Stimulated activated naive B cell treated with anti-CD40 and anti-IgM and Interleukin-4, amounts not matched to agents 10 μg/mL and 1 μg/mL and 100 μg/mL, for 72 hours (primary cell): ENCODE results near the gene ERVH48-1.
"Not testable (repeated sequence)": the region's sequence is repeated elsewhere in the genome, so short reads cannot be mapped to it uniquely, and the experiment has no call there.

Experiments
- ATAC-seq, 2 donors: fragments of 150-1000 bp; cut with Tn5 transposase; replicated peaks; 2 replicates each; pipeline ENCODE4 v1.10.0; 2021; ENCODE audit warnings: moderate library complexity in 1 of 2
- DNase-seq: peaks from one replicate; pipeline ENCODE4 v3.0.0; 2021
- H3K27ac Mint-ChIP-seq: one replicate; pipeline ENCODE4 v1.8.0; 2022; ENCODE audit warnings: mild to moderate bottlenecking, mixed read lengths
- H3K27me3 Mint-ChIP-seq, 2 donors: one replicate each; pipeline ENCODE4 v1.8.0; 2022; ENCODE audit warnings: mixed read lengths in 2 of 2
- H3K36me3 Mint-ChIP-seq, 2 donors: one replicate each; pipeline ENCODE4 v1.8.0; 2022; ENCODE audit warnings: mixed read lengths in 2 of 2, mild to moderate bottlenecking in 1 of 2
- H3K4me1 Mint-ChIP-seq, 2 donors: one replicate each; pipeline ENCODE4 v1.8.0; 2022; ENCODE audit warnings: mixed read lengths in 2 of 2, mild to moderate bottlenecking in 1 of 2
- H3K4me3 Mint-ChIP-seq, 2 donors: one replicate each; pipeline ENCODE4 v1.8.0; 2022; ENCODE audit warnings: mild to moderate bottlenecking in 2 of 2, mixed read lengths in 2 of 2, moderate library complexity in 1 of 2
- H3K9me3 Mint-ChIP-seq, 2 donors: one replicate each; pipeline ENCODE4 v1.8.0; 2022; ENCODE audit warnings: mixed read lengths in 2 of 2, mild to moderate bottlenecking in 1 of 2

Gene ERVH48-1

DNA sequence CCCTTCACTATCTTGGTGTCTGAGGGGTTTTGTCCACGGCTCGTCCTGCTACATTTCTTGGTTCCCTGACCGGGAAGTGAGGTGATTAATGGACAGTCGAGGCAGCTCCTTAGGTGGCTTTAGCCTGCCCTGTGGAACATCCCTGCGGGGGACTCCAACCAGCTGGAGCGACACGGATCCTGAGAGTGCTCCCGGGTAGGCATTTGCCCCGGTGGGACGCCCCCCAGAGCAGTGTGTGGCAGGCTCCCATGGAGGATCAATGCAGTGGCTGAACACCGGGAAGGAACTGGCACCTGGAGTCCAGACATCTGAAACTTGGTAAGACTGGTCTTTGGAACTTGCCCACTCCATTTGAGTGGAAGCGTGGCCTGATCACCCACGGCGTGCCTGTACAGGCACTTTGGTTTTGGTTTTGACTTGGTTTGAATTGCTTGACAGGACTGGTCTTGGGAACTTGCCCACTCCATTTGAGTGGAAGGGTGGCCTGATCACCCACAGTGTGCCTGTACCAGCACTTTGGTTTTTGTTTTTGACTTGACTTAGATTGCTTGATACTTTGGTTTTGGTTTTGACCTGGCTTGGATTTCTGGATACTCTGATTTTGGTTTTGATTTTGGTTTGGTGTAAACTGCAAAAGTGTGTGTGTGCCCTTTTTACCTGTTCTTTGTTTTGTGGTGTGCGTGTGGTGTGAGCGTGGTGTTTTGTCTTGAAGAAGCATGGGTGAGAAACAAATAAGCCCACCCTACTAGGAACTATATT is 7.1 kb upstream of the ERVH48-1 start:
- H3K27me3 Mint-ChIP-seq, H3K9me3 Mint-ChIP-seq, DNase-seq, ATAC-seq, H3K36me3 Mint-ChIP-seq: not testable (repeated sequence)
- Mint-ChIP-seq H3K4me3 (peak overlapping the region; percentile 37 to 57), H3K27ac (peak overlapping the region; percentile 72), H3K4me1 (peaks cover 24 to 35% of the 10 kb centered on the region in 2 donors)

DNA sequence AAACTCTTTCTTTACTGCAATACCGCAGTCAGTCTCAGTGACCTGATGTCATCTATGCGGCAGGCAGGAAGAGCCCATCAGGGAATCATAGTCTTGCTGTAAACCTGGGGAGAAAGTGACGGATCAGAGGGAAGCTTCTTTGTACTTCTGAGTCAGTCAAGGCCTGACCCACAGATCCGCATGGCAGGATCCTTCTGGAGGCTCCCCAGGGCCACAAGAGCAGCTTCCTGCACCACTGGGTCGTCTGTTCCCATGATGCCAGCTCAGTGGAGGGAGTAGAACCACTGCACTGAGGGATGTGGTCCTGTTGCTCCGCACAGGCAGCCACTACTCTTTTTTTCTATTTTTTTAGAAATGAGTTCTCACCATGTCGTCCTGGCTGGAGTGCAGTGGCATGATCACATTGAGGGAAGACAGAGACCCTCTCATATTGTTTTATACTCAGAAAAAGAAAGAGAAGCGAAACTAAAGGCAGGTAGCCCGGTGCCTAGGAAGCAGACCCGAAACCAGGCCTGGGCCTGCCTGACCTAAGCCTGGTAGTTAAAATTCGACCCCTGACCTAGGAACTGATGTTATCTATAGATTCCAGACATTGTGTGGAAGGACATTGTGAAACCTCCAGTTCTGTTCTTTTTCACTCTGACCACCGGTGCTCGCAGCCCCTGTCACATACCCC is 6.3 kb upstream of the ERVH48-1 start:
- H3K27me3 Mint-ChIP-seq, result no peaks in the 10 kb centered on the region
- no peaks in the 10 kb centered on the region for H3K9me3 Mint-ChIP-seq
- ATAC-seq (peak; percentile 51 to 53), DNase-seq (no peak)
- peaks cover 0 to 6% of the 10 kb centered on the region in 2 donors for H3K36me3 Mint-ChIP-seq
- H3K27ac Mint-ChIP-seq, result peak overlapping the region; percentile 72
- H3K4me1 Mint-ChIP-seq, result peaks cover 16 to 27% of the 10 kb centered on the region in 2 donors
- peak overlapping the region in 1 of 2 donors; percentile 28 for H3K4me3 Mint-ChIP-seq

DNA sequence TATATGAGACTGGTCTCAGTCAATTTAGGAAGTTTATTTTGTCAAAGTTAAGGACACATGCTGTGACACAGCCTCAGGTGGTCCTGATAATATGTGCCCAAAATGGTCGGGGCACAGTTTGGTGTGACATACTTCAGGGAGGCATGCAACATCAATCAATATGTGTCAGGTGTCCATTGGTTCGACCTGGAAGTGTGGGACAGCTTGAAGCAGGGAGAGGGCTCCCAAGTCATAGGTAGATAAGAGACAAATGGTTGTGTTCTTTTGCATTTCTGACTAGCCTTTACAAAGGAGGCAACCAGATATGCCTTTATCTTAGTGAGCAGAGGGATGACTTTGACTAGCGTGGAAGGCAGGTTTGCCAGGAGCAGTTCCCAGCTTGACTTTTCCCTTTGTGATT is 4.5 kb upstream of the ERVH48-1 start:
- ATAC-seq (no peak), DNase-seq (no peak)
- Mint-ChIP-seq H3K9me3 (no peaks in the 10 kb centered on the region), H3K36me3 (peaks cover 0 to 6% of the 10 kb centered on the region in 2 donors), H3K27me3 (no peaks in the 10 kb centered on the region), H3K4me1 (peaks cover 15 to 21% of the 10 kb centered on the region in 2 donors), H3K27ac (no peak overlapping the region), H3K4me3 (no peak overlapping the region)

DNA sequence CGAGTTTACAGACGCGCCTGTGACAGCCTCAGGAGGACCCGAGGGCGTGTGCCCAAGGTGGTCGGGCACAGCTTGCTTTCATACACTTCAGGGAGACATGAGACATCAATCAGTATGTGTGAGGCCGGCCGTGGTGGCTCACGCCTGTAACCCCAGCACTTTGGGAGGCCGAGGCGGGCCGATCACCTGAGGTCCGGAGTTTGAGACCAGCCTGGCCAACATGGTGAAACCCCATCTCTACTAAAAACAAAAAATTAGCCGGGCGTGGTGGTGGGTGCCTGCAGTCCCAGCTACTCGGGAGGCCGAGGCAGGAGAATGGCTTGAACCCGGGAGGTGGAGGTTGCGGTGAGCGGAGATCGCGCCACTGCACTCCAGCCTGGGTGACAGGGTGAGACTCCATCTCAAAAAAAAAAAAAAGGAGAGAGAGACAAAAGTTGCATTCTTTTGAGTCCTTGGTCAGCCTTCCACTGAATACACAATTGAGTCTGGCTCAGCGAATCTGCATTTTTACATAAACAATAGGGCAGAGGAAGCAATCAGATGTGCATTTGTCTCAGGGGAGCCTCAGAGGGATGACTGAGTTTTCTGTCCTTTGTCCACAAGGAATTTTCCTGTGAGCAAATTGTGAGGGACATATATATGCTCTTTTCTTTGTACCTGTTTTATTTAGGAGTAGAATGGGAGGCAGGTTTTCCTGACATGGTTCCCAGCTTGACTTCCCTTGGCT is 2.2 kb upstream of the ERVH48-1 start:
- H3K4me1 Mint-ChIP-seq, result peaks cover 25 to 29% of the 10 kb centered on the region in 2 donors
- H3K27me3 Mint-ChIP-seq, H3K36me3 Mint-ChIP-seq, H3K4me3 Mint-ChIP-seq, DNase-seq, ATAC-seq, H3K9me3 Mint-ChIP-seq: not testable (repeated sequence)
- H3K27ac Mint-ChIP-seq, result peak overlapping the region; percentile 37

DNA sequence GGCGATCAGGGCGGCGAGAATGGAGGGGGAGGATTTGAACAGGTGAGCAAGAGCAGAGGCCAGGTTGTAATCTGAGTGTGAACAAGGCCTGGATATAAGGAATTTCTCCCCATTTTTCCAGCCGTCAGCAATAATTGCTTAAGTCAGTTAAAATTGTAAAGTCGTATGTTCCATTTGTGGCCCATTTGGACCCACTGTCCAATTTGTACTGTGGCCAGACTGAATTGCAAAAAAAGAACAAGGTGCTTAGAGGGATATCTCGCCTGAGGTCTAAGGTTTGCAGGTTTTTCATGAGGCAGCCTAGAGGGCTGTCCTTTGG is 1.0 kb downstream of the ERVH48-1 start:
- Mint-ChIP-seq H3K4me1 (peaks cover 13 to 15% of the 10 kb centered on the region in 2 donors), H3K4me3 (peak overlapping the region; percentile 59 to 63), H3K9me3 (no peaks in the 10 kb centered on the region), H3K36me3 (no peaks in the 10 kb centered on the region), H3K27ac (peak overlapping the region; percentile 76), H3K27me3 (no peaks in the 10 kb centered on the region)
- no peak for DNase-seq
- no peak for ATAC-seq

DNA sequence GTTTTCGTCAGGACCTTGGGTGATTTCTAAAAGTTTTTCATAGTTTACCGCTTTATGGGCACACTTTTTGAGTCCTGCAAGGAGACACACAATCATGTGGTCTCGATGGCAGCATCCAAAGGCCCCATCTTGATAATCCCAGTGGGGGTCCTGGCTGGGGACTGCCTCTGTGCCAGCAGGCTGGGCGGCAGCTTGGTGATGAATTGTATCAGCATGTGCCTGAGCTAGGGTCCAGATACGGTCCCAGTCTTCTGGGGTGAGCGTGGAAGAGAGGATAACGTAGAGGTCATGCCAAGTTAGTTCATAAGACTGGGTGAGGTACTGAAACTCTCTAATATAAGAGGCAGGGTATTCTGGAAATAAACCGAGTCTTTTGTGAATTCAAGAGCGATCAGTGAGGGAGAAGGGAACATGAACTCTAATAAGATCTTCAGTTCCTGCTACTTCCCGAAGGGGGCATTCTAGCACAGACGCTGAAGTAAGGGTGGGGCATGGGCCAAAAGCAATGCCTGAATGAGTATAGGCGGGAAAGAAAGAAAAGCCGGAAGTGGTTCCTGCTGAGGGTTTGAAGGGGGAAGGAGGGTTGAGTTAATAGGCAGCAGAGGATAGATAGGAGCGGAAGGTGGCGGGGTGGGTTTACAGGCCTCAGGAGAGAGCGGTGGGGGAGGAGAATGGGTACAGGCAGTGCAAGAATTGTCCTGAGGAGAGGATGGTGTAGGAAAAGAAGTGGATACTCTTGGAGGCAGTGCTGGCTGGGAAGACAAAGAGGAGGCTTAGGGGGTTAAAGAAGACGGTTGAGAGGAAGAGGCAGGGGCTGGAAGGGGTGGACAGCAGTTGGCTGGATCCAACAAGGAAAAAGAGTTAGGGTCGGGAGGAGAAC is 1.6 kb downstream of the ERVH48-1 start:
- no peaks in the 10 kb centered on the region for H3K9me3 Mint-ChIP-seq
- peak overlapping the region; percentile 59 to 63 for H3K4me3 Mint-ChIP-seq
- no peaks in the 10 kb centered on the region for H3K36me3 Mint-ChIP-seq
- peaks cover 13 to 15% of the 10 kb centered on the region in 2 donors for H3K4me1 Mint-ChIP-seq
- H3K27me3 Mint-ChIP-seq, result no peaks in the 10 kb centered on the region
- peak; percentile 97 to 98 for ATAC-seq
- peak overlapping the region; percentile 76 for H3K27ac Mint-ChIP-seq
- DNase-seq, result peak; percentile 71

DNA sequence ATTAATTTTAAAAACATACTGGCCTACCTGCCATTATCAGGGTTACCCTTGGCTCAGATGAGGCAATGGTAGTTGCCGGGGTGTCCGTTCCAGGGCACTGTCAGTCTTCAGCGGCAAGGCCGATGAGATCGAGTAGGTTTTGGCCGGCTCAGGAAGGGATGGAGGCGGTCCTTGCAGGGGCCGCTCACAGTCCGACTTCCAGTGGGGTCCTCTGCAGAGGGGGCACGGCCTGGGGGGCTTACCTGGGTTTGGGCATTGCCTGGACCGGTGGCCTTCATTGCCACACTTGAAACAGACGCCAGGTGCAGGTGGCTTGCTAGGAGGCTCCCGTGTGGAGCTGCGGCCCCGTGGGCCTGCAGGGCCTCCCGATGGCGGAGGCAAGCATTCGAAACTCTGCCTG is 2.5 kb downstream of the ERVH48-1 start:
- ATAC-seq (no peak), DNase-seq (no peak)
- H3K9me3 Mint-ChIP-seq, result no peaks in the 10 kb centered on the region
- H3K4me1 Mint-ChIP-seq, result peaks cover 13 to 15% of the 10 kb centered on the region in 2 donors
- no peak overlapping the region for H3K4me3 Mint-ChIP-seq
- H3K27me3 Mint-ChIP-seq, result no peaks in the 10 kb centered on the region
- H3K27ac Mint-ChIP-seq, result no peak overlapping the region
- H3K36me3 Mint-ChIP-seq, result no peaks in the 10 kb centered on the region

DNA sequence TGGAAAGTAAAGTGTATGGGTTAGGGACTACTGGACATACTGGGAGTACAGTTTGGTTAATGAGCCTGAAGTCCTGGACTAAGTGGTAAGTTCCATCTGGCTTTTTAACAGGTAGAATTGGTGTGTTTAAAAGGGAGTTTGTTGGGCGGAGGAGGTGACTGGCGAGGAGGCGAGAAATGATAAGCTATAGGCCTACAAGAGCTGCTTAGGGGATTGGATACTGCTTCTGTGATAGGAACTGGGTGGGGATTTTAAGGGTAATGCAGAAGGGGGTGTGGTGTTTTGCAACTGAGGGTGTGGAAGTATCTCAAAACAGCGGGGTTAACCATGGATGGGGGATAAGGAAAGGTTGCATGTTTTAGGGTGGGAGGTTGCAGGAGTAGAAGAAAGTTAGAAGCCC is 3.5 kb downstream of the ERVH48-1 start:
- H3K36me3 Mint-ChIP-seq, result no peaks in the 10 kb centered on the region
- no peak overlapping the region for H3K4me3 Mint-ChIP-seq
- ATAC-seq, result no peak
- H3K4me1 Mint-ChIP-seq, result peaks cover 13 to 15% of the 10 kb centered on the region in 2 donors
- no peak for DNase-seq
- no peaks in the 10 kb centered on the region for H3K9me3 Mint-ChIP-seq
- H3K27ac Mint-ChIP-seq, result no peak overlapping the region
- H3K27me3 Mint-ChIP-seq, result no peaks in the 10 kb centered on the region

DNA sequence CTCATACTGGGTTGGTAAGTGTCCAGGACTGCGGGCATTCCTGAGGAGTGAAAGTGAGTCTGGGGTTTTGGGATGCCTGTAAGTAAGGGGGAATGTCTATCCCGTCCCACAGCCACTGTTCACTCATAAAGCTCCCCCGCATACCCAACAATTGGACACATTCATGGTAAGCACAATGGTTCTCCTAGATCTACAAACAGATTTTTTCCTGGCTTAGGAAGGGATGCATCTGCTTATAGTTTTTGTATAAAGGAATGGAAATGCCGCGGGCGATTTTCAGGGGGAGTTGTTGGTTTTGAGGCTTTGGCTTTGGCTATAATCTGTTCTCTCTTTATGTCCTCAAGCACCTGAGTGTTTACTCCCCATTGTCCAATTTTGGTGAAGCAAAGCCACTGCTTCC is 7.1 kb downstream of the ERVH48-1 start:
- Mint-ChIP-seq H3K27me3 (no peaks in the 10 kb centered on the region), H3K9me3 (no peaks in the 10 kb centered on the region)
- no peak for ATAC-seq

DNA sequence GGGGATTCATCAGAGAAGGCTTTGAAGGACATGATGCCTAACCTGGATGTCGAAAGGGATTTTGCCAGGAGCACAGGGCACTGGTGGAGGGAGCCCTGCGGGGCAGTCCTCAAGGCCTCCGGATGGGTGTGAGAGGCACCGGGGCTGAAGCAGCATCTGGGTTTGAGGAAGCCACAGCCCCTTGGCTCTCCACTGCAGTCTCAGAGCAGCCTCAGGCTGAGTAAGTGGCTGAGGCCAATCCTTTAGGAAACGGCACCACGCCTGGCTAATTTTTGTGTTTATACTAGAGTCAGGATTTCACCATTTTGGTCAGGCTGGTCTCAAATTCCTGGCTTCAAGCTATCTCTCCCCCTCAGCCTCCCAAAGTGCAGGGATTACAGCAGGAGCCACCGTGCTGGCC is 12.0 kb downstream of the ERVH48-1 start:
- peak overlapping the region; percentile 37 for H3K27ac Mint-ChIP-seq

More for the DNA sequence above, 7.1 kb downstream of the ERVH48-1 start:
- DNase-seq, result no peak
- no peak overlapping the region for H3K27ac Mint-ChIP-seq
- H3K4me3 Mint-ChIP-seq, result no peak overlapping the region
- H3K4me1 Mint-ChIP-seq, result peaks cover under 1% of the 10 kb centered on the region in 2 donors
- peaks cover under 1 to 4% of the 10 kb centered on the region in 2 donors for H3K36me3 Mint-ChIP-seq

DNA sequence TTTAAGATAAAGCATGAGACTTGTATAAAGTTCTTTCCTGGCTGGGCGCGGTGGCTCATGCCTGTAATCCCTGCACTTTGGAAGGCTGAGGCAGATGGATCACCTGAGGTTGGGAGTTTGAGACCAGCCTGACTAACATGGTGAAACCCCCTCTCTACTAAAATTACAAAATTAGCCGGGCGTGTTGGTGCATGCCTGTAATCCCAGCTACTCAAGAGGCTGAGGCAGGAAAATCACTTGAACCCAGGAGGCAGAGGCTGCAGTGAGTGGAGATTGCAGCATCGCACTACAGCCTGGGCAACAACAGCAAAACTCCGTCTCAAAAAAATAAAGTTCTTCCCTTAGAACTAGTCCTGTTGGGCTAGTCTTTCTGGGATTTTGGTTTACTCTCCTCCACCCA is 13.5 kb downstream of the ERVH48-1 start:
- H3K4me3 Mint-ChIP-seq, H3K27ac Mint-ChIP-seq, H3K27me3 Mint-ChIP-seq, H3K4me1 Mint-ChIP-seq, DNase-seq, ATAC-seq, H3K9me3 Mint-ChIP-seq: not testable (repeated sequence)
- H3K36me3 Mint-ChIP-seq, result peaks cover 13 to 20% of the 10 kb centered on the region in 2 donors

More for the DNA sequence above, 12.0 kb downstream of the ERVH48-1 start:
- Mint-ChIP-seq H3K9me3 (no peaks in the 10 kb centered on the region), H3K4me3 (no peak overlapping the region), H3K36me3 (peaks cover 13 to 18% of the 10 kb centered on the region in 2 donors), H3K4me1 (no peaks in the 10 kb centered on the region), H3K27me3 (no peaks in the 10 kb centered on the region)
- ATAC-seq, result no peak
- no peak for DNase-seq

DNA sequence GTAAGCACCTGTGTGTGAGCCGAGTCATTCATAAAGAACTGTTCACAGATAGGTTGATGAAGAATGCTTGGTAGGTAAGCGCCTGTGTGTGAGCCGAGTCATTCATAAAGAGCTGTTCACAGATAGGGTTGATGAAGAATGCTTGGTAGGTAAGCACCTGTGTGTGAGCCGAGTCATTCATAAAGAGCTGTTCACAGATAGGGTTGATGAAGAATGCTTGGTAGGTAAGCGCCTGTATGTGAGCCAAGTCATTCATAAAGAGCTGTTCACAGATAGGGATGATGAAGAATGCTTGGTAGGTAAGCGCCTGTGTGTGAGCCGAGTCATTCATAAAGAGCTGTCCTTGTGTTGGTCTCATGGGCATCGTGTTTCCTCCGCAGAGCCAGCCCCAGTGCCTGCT is 16.9 kb downstream of the ERVH48-1 start:
- ATAC-seq, H3K4me1 Mint-ChIP-seq, H3K4me3 Mint-ChIP-seq, H3K27ac Mint-ChIP-seq, DNase-seq, H3K9me3 Mint-ChIP-seq, H3K27me3 Mint-ChIP-seq: not testable (repeated sequence)
- peaks cover 29 to 46% of the 10 kb centered on the region in 2 donors for H3K36me3 Mint-ChIP-seq

DNA sequence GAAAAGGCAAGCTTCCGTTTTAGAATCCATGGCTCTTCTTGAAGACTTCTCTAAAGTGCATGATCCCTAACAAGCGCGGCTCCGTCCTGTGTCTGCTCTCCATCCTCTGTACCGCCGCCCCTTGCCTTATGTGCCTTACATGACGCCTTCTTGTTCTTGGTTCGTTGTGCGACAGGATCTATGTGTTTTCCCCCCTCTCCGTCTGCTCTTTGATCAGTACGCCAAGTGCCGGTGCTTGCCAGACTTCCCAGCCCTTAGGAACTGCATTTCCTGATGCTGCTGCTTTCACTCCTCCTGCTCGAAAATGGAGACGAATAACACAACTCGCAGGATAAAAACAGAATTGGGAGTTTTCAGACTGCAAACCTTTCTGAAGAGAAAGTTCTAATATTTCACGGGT is 19.2 kb downstream of the ERVH48-1 start:
- DNase-seq, result no peak
- H3K4me1 Mint-ChIP-seq, result no peaks in the 10 kb centered on the region
- H3K27me3 Mint-ChIP-seq, result no peaks in the 10 kb centered on the region
- no peak overlapping the region for H3K4me3 Mint-ChIP-seq
- ATAC-seq, result no peak
- peaks cover 27 to 45% of the 10 kb centered on the region in 2 donors for H3K36me3 Mint-ChIP-seq
- peak overlapping the region; percentile 32 for H3K27ac Mint-ChIP-seq
- peaks cover 0 to 5% of the 10 kb centered on the region in 2 donors for H3K9me3 Mint-ChIP-seq

DNA sequence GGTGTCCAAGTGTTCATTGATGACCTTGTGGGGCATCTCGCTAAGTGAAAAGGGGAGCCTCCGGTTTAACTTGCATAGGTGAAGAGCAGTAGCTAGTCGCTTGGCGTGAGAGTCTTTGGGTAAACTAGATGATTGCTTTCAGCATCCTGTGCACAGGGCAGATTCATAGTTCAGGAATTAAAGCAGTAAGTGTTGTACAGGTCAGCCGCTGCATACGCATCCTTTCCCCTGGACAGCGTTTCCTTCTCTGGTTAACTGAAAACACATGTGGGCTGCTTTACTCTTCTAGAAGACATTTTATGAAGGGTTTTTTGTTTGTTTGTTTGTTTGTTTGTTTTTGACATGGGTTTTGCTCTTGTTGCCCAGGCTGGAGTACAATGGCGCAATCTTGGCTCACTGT is 20.2 kb downstream of the ERVH48-1 start:
- Mint-ChIP-seq H3K27ac (no peak overlapping the region), H3K9me3 (peaks cover 0 to 5% of the 10 kb centered on the region in 2 donors), H3K4me3 (no peak overlapping the region), H3K4me1 (no peaks in the 10 kb centered on the region), H3K27me3 (no peaks in the 10 kb centered on the region), H3K36me3 (peaks cover 25 to 41% of the 10 kb centered on the region in 2 donors)
- DNase-seq, result no peak
- no peak for ATAC-seq
